GM21786 (cell line): ENCODE data around the gene ALDH1A3.

Experiments
- ATAC-seq: cut with Tn5 transposase; IDR thresholded peaks from one replicate; pipeline ENCODE4 v1.9.1; 2021; ENCODE audit not compliant: unreplicated experiment

The ALDH1A3 gene

DNA sequence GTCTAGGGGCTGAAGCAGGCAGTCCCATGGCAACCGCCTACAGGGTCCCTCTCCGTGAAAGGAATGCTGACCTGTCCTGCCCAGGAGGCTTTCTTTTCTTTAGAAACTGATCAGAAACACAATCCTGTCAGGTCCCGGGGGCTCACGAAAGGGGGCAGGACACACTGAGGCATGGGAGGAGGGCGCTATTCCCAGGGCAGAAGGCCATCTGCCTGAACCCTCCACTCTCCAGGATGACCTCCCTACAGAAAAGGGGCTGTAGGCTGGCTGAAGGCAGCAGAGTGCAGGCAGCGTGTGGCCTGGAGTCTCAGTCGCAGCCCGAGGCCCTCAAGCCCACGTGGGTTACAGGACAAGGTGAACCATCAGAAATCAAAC lies 21.2 kb downstream of the ALDH1A3 start:
- ATAC-seq = no peak

DNA sequence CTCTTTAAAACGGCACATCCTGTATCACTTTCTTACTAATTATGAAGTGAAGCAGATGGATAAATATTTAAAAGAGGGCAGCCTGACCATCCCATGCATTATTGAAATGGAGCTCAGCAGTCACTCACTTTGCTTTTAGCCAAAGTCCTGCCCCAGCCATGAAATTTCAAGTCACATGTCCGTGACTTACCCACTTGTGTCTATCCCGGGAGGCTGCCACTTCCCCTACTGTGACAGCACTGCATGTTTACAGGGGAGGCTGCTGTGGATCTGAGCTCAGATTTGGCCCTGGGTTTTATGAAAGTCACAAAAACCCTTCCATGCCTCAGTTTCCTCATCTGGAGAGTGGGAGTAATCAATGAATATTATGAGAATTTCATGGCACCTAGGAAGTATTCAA lies 21.7 kb downstream of the ALDH1A3 start:
- ATAC-seq = no peak

DNA sequence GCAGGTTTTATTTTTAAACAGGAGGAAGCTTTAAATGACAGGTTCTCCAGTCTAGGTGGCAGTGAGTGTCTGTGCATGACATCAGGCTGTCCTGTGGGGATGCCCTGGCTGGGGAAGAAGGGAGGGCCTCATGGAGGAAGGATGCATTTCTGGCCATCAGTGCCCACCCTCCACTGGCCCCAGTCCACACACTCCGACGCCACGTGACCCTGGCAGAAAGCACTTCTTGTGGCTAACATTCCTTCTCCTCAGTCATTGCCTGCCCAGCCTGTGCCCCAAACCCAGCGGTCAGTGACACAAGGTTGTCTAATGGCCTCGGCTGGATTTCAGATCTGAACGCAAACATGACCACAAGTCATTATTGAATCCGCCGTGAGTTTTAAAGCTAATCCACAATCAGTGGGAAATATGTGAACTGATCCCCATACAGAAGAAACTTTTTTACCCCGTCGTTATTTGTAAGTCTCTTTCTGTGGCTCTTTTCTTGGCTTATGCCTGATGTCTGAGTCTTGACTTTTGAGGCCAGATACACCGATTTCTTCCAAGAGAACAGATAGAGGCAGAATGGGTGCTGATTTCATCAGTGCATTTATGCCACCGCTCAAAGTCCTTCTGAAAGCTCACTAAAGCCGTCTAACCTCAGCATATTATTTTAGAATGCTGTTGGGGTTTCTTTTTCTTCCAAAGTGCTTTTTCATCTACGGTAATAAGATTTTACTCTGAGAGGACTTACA lies 22.2 kb downstream of the ALDH1A3 start:
- ATAC-seq = no peak

DNA sequence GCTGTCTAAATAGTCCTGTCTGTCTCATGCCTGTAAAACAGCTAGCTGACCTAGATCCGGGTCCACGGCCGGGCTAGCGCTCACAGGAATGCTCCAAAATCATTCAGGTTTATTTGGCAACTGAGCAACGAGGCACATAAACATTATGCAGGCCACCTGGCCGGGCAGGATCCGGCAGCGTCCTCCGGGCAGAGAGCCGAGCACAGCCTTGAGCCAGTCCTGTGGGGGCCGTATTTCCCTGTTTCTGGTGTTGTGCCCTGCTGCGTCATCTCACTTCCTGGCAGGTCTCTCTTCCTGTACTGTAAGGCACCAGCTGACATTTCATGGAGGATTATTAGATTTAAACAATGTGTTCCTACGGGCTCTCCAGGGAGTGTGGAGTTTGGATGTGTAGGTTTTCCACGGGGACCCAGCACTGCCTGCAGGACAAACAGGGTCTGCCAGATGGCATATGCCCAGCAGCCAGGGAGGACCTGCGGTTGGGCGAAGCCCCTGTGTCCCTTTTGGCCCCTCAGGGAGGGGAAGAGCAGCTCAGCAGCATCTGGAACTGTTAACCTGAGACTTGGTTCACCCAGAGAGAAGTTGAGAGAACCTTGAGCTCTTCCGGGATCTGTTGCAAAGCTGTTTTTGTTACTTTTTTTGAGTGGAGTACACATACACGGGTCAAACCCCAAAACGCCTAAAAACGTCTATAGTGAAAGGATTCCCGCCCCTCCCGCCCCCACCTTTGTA lies 23.0 kb downstream of the ALDH1A3 start:
- peak; percentile 69 for ATAC-seq

DNA sequence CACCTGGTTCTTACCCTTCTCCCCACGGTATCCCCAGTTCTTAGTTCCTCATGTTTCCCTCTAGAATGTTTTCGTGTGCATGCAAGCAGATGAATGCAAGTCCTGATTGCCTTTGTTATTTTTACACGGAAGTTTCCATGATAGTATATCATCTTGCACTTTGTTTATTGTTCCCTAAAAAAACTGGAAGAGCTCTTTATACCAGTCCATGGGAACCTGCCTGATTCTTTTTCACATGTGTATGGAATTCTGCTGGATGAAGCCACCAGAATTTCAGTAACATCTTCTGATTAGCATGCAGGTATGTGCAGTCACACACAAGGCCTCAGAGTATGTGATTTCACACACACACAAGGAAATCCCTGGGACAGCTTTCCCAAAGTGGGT lies 23.5 kb downstream of the ALDH1A3 start:
- ATAC-seq = no peak

DNA sequence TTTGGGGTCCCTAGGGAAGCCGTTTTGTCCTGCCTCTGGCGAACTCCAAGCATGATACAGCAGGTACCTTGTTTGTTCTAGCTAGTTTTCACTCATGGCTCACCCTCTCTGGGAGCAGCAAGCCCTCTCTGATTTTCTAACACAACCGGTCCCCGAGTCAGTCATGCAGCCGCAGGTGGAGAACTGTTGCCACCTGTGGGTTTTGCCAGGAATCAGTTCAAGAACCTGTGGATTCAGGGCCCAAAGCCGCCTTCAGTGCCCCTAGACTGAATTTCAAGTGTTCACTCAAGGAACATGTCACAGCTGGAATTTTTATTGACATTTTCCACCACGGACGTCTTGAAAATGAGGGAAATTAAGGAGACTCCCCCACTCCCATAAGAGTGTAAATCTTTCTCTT lies 26.2 kb downstream of the ALDH1A3 start:
- ATAC-seq = no peak

DNA sequence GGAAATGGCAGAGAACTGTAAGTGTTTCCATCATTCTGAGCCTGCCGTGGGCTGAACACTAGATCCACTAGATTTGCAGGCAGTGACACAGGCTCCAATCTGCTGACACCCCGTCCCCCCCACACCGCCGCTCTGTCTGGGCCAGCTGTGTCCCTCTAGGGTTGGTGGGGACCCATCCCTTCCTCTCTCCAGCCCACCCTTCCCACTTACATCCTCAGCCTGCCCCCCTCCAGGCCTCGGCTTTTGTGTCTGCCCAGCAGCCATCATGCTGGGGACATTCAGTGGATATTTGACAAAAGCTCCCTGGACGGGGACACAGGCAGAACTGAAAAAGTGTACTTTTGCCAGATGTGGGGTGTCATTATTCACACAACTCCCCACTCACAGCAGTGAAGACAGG lies 28.8 kb downstream of the ALDH1A3 start:
- no peak for ATAC-seq

DNA sequence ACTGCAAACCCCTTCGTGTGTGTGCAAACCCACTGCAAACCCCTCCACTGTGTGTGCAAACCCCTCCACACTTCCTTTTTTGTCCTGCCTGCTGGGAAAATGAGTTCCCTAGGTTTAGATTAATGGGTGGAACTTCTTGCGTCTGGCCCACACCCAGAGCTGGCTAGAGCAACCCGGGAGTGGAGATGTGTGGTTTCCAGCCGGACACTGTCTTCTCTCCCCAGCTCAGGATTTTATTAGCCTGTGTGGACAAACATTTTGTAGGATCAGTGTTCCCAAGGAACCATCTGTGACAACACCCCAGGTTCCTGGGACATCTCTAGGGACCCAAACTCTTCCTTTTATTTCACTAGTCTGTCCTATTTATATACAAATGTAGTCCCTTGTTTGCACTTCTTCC lies 29.9 kb downstream of the ALDH1A3 start:
- ATAC-seq = no peak

DNA sequence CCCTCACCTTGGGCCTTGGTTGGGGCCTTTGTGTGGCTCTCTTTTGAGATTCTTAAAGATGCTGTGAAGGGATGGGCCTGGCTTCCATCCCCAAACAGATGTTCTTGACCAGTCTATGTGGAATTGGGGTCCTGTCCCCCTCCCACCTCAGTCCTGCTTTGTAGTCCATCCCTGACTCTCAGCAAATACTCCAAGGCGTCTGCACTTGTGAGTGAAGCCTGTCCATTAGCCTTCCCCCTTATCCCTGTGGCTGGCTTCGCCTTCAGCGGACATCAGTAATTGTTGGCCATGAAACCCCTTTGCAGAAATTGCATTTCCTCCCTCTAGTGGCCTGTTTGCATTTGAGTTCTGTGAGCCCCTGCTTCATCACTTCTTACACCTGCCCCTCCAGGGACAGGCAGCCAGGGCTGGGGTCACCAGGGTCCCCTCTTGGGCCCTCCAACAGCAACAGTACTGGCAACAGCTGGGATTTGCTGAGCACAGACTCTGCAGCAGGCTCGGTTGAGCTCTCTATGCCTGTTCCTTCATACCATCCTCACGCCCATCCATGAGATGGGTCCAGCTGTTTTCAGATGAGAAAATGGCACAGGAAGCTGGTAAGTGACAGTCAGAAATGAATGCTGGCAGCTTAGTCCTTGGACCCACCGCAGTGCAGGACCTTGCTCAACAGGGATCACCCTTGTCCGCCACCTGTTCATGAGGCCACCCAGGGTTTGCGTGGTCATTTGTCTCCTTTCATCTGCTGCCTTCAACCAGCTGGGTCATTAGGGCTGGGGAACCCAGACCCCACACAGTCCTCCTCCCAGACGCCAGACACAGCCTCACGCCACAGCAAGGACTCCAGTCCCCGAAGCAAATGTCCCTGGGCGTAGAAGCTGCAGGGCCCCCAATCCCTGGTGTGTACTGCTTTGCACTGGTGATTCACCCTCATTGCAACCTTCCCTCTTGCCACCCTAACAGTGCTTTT lies 30.6 kb downstream of the ALDH1A3 start:
- ATAC-seq = no peak

DNA sequence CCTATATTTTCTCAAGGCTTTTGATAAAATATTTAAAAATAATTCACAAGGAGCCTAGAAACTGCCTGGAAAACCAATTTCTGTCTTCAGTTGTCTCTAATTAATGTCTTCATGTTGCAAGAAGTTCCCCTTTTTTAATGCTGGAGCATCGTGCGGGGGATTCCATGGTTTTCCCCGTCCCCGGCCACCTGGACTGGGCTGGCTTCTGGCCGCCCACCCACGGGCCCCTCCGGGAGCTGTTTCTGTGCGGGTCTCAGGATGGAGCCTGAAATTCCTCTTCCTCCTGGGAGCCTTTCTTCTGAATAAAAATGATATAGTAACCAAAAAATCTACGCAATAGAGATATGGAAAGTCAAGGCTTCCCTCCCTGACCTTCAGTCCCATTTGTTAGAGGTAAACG lies 31.5 kb downstream of the ALDH1A3 start:
- ATAC-seq = no peak

DNA sequence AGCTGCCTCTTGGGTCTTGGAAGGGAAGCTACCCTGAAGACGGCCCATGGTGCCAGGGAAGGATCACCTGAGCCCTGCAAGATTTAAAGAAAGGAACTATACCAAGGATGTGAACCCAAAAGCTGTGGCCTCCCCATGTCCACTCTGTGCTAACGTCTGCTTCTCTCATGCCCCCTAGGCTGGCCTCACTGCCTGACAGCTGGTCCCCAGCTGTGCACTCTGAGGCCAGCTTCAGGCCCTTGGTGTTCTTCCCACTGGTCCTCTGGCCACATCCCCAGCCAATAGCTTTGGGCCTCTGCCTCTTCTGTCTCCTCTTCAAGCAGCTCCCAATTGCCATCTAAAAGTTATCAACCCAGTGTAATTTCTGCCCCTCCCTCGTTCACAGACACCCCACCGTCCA lies 34.3 kb downstream of the ALDH1A3 start:
- ATAC-seq = no peak

DNA sequence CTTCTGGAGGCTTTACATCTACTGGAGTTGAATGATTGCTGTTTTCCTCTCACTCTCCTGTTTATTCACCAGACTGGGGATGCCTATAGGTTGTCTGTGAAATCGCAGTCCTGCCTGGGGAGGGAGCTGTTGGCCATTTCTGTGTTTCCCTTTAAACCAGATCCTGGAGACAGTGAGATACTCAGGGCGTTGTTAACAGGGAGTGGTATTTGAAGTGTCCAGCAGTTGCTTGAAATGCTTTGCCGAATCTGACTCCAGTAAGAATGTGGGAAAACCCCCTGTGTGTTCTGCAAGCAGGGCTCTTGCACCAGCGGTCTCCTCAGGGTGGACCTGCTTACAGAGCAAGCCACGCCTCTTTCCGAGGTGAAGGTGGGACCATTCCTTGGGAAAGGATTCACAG lies 35.2 kb downstream of the ALDH1A3 start:
- no peak for ATAC-seq

DNA sequence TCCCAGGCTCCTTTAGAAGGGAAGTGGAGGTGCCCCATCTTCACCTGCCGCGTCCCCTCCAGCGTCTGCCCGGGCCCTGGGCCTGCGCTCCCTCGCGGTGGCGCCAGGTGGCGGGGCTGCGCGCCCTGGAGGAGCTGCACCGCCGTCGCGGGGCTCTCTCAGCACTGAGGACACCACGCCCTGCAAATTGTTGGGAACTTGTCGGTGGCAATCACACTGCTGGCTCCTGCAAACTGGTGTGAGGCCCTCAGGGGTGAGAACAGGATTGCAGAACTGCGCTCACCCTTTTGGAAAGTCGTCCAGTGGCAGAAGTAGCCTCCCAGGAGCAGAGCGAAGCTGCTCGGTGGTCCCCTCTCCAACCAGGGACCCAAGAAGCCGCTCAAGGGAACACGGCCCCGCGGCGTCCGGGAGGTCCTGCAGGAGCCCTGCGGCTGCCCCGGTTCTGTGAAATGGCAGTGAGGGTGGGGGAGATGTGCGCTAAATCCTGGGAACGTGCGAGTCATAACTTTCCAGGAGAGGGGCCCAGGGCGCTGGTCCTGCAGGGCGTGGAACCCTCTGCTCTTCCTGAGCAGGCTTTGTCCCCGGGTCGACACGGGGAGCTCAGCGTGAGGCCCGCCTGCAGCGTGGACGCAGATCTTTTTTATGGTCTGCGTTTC lies 38.5 kb downstream of the ALDH1A3 start:
- ATAC-seq = peak; percentile 62

DNA sequence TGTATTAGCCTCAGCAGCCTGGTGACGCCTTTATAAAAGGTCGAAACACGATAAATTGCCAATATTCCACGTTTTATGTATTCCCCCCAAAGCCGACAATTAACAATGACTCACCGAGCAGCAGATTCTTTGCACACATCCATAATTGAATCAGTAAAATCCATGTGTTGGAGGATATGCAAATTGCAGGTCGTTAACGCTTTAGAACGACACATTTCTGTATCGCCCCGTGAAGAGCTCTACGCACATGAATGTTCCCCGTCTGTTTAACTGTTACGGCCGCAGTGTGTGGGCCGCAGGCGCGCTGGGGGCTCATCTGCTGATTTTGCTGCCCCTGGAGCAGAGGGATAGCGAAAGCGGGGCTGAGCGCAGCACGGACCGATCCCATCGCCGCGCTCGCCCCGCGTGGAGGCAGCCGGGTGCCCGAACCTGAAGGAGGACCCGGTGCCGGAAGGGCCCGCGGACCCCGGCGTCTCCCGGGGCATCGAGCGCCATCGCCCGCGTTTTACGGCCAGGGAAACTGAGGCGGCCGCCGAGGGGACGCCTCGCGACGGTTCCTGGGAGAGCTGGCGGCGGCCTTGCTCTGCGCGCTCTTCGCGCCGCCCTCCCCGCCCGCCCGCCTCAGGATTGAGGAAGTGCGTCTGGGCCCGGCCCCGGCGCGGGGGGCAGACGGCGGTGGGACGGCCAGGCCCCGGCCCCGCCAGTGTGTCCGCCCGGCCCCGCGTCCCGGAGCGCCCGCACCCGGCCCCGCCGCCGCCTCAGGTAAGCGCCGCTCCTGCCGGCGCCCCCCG lies 39.3 kb downstream of the ALDH1A3 start, which contains the start of gene LRRK1:
TSS of gene LRRK1 (plus strand) at position 668 of the 791 bp plus-strand sequence. CDS start 5,276 bp downstream, outside the sequence.
- no peak for ATAC-seq

DNA sequence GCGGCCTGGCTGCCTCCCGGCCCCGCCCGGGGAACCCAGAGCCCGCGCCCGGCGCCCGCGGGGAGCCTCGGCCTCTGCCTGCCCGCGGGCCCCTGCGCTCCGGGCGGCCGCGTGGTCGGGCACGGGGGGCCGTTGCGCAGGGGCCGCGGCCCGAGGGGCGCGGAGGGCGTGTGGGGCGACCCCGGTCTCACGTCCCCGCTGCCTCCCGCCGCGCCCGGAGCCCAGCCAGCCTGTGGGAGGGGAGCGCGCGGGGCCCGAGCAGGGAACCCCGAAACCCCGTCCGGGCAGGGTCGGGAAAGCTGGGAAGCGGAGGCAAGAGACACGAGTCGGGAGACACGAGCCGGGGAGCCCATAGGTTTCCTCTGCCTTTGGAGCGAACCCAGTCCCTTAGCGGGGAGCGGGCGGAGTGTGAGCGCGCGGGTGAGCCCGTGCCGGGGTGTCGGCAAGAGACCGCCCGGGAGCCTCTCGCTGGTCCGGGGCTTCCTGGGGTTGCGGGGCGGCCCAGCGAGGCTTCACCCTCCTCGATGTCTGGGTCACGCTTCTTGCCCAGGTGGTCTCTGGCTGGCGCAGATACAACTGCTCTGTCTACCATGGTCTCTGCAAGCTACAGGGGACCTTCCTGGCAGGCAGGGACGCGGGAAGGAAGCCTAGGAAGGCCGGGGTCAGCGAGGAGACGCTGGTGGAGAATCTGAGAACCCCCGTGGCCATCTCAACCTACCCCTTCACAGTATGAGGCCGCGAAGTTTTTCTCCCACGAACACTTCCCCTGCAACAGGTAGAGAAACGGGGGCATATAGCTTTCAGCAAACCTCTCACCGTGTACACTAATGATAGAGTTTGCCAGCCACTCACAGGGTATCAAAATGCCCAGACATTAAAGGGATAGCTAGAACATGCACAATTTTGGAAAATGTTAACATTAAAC lies 40.1 kb downstream of the ALDH1A3 start:
- ATAC-seq = no peak

DNA sequence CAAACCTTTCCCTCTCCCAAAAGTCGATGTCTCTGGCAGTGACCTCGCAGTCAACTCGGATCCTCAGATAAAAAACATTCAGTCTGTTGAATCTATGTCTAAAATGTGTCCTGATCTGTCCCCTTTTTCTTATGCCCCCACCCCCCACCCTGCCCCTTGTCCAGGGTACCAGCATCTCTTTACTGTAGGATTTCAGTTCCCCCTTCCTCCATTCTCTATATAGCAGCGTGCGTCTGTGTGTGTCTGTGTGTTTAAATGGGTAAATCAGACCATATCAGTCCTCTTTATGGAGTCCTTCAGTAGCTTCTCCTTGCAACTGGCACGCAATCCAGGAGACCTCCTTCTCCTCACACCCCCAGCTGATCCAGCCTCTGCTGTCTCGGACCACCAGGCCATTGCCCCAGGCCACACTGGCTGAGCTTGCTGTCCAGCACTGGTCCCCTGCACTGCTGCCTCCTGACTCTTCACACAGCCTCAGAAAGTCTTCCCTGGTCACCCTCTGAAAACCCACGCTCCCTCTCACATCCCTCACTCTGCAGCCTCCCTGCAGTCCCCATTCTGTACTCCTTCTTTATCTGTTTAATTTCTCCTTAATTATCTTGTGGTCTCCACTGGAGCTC lies 41.0 kb downstream of the ALDH1A3 start:
- peak; percentile 22 for ATAC-seq

DNA sequence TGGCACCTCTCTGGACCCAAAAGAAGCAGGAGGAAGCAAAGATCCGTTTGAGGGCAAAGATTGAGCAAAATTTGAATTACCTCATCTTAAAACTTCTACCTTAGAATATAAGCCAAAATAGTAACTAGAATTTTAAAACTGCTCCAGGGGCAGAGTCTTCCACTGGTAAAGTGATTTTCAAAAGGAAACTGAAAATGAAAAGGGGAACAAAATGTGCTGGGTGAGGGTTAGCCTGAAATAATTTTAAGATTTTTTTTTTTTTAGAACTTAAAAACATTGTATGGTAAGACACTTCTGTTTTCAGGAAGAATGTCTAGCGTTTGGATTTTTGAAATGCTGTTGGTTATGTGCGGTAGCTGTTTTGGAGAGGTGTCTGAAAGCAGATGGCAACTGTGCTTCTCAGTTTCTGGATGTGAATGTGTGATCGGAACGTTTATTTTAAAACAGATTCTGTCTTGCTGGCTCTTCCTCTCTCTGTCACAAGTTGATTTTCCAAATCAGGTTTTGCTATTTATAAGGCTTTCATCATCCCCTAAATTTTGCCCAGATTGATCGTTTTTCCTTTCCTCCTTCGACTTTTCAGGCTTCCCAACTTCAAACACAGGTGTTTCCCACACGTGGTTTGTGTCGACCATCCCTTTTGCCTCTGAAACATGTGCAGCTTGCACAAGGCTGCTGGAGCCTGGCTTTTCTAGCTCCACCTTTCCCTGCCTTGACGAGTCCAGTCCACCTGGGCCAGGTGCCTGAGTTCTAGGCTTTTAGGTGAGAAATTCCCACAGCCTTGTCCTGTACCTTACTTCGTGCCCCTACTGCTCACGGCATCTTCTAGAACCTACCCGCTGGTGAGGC lies 42.8 kb downstream of the ALDH1A3 start:
- peak; percentile 17 for ATAC-seq

DNA sequence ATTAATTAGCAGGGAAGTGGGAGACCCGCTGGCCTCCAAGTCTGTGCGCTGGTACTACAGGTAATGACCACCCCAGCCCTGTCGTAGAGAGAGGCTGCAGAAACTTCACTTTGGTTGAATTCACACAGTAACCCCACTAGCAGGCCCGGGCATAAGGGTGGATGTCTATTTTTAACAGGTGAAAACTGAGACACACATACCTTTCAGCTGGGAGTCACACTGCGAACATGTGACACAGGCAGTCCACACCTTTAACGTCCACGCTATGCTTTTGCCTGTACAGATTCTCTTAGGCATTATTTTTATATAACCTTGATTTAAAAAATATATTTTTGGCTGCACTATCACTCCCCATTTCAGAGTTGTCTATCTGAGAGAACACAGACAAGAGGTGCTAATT lies 43.4 kb downstream of the ALDH1A3 start:
- ATAC-seq = no peak
